IMR-90 (cell line): ENCODE measurements around the gene AHSG. TPM values are rescaled to one million over a fixed set of nuclear protein-coding genes. Genes with fewer than 3 reads are reported as not detected.

Experiments
- ATAC-seq: fragments of 200-7000 bp; cut with Tn5 transposase; 2 replicates; pipeline ENCODE4 v1.9.1; 2020; ENCODE audit warnings: low read depth, mild to moderate bottlenecking, moderate library complexity
- BruUV-seq: library from RNA; stranded (reverse); fragments of 400-500 nt; replicated peaks from 2 replicates; lab custom pipeline; 2021; lab: Mats Ljungman, UMichigan
- CTCF ChIA-PET: fragments of 300-600 bp; formaldehyde crosslinking; extraction: SDS; loops from one replicate; lab custom pipeline; 2021; ENCODE audit warnings: antibody characterized with exemption; lab: Yijun Ruan, JAX
- POLR2A ChIA-PET: fragments of 300-600 bp; sonication (Branson Sonifier 250); formaldehyde crosslinking; loops from one replicate; lab custom pipeline; 2022; ENCODE audit warnings: antibody characterized with exemption; ENCODE audit not compliant: unreplicated experiment; lab: Charles Lee
- DNase-seq: peaks from one replicate; pipeline ENCODE4 v3.0.0; 2013
- H2AFZ ChIP-seq: replicated peaks from 2 replicates; pipeline ENCODE3; 2013; ENCODE audit warnings: low read length, mild to moderate bottlenecking; ENCODE audit not compliant: poor library complexity
- H2AK5ac ChIP-seq: 2 replicates; pipeline ENCODE4 v1.6.1; 2013; ENCODE audit warnings: low read depth, low read length, inconsistent platforms
- H2AK9ac ChIP-seq: replicated peaks from 2 replicates; pipeline ENCODE3; 2013; ENCODE audit warnings: mild to moderate bottlenecking, low read depth, low read length, moderate library complexity; ENCODE audit not compliant: poor library complexity
- H2BK120ac ChIP-seq: 2 replicates; pipeline ENCODE4 v1.6.1; 2013; ENCODE audit warnings: low read depth, low read length, inconsistent platforms
- H2BK15ac ChIP-seq: 3 replicates; pipeline ENCODE4 v1.6.1; 2013; ENCODE audit warnings: low read depth, low read length, inconsistent platforms
- H2BK20ac ChIP-seq: 2 replicates; pipeline ENCODE4 v1.6.1; 2013; ENCODE audit warnings: low read depth, mild to moderate bottlenecking, inconsistent platforms, low read length, moderate library complexity
- H2BK5ac ChIP-seq: 2 replicates; pipeline ENCODE4 v1.6.1; 2013; ENCODE audit warnings: mild to moderate bottlenecking, low read depth, low read length, inconsistent platforms; ENCODE audit not compliant: poor library complexity, severe bottlenecking
- H3K14ac ChIP-seq: replicated peaks from 2 replicates; pipeline ENCODE4 v1.6.1; 2013; ENCODE audit warnings: low read depth, low read length, inconsistent platforms
- H3K18ac ChIP-seq: 2 replicates; pipeline ENCODE4 v1.6.1; 2013; ENCODE audit warnings: low read depth, low read length, control low read depth
- H3K23ac ChIP-seq: 2 replicates; pipeline ENCODE4 v1.6.1; 2013; ENCODE audit warnings: low read depth, low read length, inconsistent platforms
- H3K27ac ChIP-seq: 2 replicates; pipeline ENCODE4 v1.5.1; 2013; ENCODE audit warnings: mild to moderate bottlenecking, control low read depth, low read length; ENCODE audit not compliant: insufficient read depth
- H3K27me3 ChIP-seq: 2 replicates; pipeline ENCODE4 v1.6.1; 2013; ENCODE audit warnings: low read length; ENCODE audit not compliant: control insufficient read depth, insufficient read depth
- H3K36me3 ChIP-seq: 2 replicates; pipeline ENCODE4 v1.6.1; 2013; ENCODE audit warnings: low read length, mixed read lengths; ENCODE audit not compliant: control insufficient read depth, insufficient read depth
- H3K4ac ChIP-seq: 2 replicates; pipeline ENCODE4 v1.6.1; 2013; ENCODE audit warnings: low read depth, low read length, inconsistent platforms
- H3K4me1 ChIP-seq: 2 replicates; pipeline ENCODE4 v1.6.1; 2013; ENCODE audit warnings: low read length, mixed read lengths; ENCODE audit not compliant: control insufficient read depth, insufficient read depth
- H3K4me2 ChIP-seq: 2 replicates; pipeline ENCODE4 v1.6.1; 2013; ENCODE audit warnings: low read depth, mild to moderate bottlenecking, control low read depth, low read length, moderate library complexity
- H3K4me3 ChIP-seq: 2 replicates; pipeline ENCODE4 v1.5.1; 2013; ENCODE audit warnings: low read depth, mild to moderate bottlenecking, control low read depth, low read length, moderate library complexity; ENCODE audit not compliant: insufficient read depth
- H3K56ac ChIP-seq: 2 replicates; pipeline ENCODE4 v1.6.1; 2013; ENCODE audit warnings: low read length, inconsistent platforms; ENCODE audit not compliant: insufficient read depth; ENCODE audit errors: extremely low read depth
- H3K79me1 ChIP-seq, 2 experiments: 2 replicates each; pipeline ENCODE4 v1.6.1; 2013; ENCODE audit warnings: low read length in 2 of 2, inconsistent platforms in 1 of 2, low read depth in 1 of 2
- H3K9ac ChIP-seq: 2 replicates; pipeline ENCODE4 v1.6.1; 2013; ENCODE audit warnings: low read depth, low read length, control low read depth
- H3K9me1 ChIP-seq: 2 replicates; pipeline ENCODE4 v1.6.1; 2013; ENCODE audit warnings: low read length, inconsistent platforms; ENCODE audit not compliant: insufficient read depth
- H3K9me3 ChIP-seq: 2 replicates; pipeline ENCODE4 v1.6.1; 2013; ENCODE audit warnings: low read length; ENCODE audit not compliant: control insufficient read depth, insufficient read depth
- H4K20me1 ChIP-seq: 2 replicates; pipeline ENCODE4 v1.6.1; 2013; ENCODE audit warnings: low read length, inconsistent platforms; ENCODE audit not compliant: insufficient read depth
- H4K5ac ChIP-seq: 2 replicates; pipeline ENCODE4 v1.6.1; 2013; ENCODE audit warnings: mild to moderate bottlenecking, low read depth, low read length, control low read depth
- H4K8ac ChIP-seq, 2 experiments: 2 replicates each; pipeline ENCODE4 v1.6.1; 2013; ENCODE audit warnings: low read depth in 2 of 2, low read length in 2 of 2, control low read depth in 1 of 2, inconsistent platforms in 1 of 2
- H4K91ac ChIP-seq: 2 replicates; pipeline ENCODE4 v1.6.1; 2013; ENCODE audit warnings: low read depth, low read length, inconsistent platforms; ENCODE audit not compliant: insufficient read depth
- MAFK ChIP-seq: IDR thresholded peaks from 2 replicates; pipeline ENCODE4 v1.6.1; 2012; ENCODE audit warnings: low read depth, low read length, improper control_type of control experiment
- MAZ ChIP-seq: IDR thresholded peaks from 2 replicates; pipeline ENCODE4 v1.6.1; 2012; ENCODE audit warnings: low read depth, mild to moderate bottlenecking, low read length, improper control_type of control experiment, moderate library complexity, borderline replicate concordance
- SMC3 ChIP-seq: fragments of 150-350 bp; IDR thresholded peaks from 2 replicates; pipeline ENCODE4 v1.6.1; 2016; ENCODE audit warnings: low read depth, mild to moderate bottlenecking, antibody characterized with exemption, low read length, moderate library complexity
- WGBS, 2 experiments: methylation state at CpG; one replicate each; pipeline versions ENCODE4 v1.1.5 to v1.1.7; 2013; ENCODE audit warnings: missing lambda C conversion rate in 2 of 2; ENCODE audit not compliant: insufficient read length in 1 of 2; ENCODE audit errors: extremely low coverage in 2 of 2; 5-methylcytosine and 5-hydroxymethylcytosine counted together
- dilution Hi-C: fragments of 300-500 bp; cut with HindIII; formaldehyde crosslinking; loops from one replicate; pipeline ENCODE4 v1.14.3; 2018; ENCODE audit warnings: low sequenced_read_pairs; ENCODE audit not compliant: unreplicated experiment
- in situ Hi-C: fragments of 300-500 bp; cut with MboI; formaldehyde crosslinking; loops from 3 replicates; pipeline ENCODE4 v1.14.3; 2019; ENCODE audit warnings: low sequenced_read_pairs, inconsistent platforms, mixed read lengths
- intact Hi-C: fragments of 100-400 bp; cut with micrococcal nuclease; formaldehyde crosslinking; loops from 2 replicates; pipeline ENCODE4 v1.10.0; 2022
- polyA plus RNA-seq, 3 experiments: library from polyadenylated mRNA; depleted of rRNA; stranded (reverse); fragments of >200 nt; gene quantifications; 2 replicates each; pipeline ENCODE4 v1.2.3, GENCODE V29; 2012; ENCODE audit warnings: low replicate concordance in 1 of 3
- total RNA-seq: library from RNA; depleted of rRNA; stranded (reverse); fragments of >200 nt; gene quantifications from 2 replicates; pipeline ENCODE4 v1.2.3, GENCODE V29; 2012

AHSG gene
- total and polyA plus RNA-seq, 2 of the 4 experiments (the other 2 are of a cell fraction): not detected

DNA sequence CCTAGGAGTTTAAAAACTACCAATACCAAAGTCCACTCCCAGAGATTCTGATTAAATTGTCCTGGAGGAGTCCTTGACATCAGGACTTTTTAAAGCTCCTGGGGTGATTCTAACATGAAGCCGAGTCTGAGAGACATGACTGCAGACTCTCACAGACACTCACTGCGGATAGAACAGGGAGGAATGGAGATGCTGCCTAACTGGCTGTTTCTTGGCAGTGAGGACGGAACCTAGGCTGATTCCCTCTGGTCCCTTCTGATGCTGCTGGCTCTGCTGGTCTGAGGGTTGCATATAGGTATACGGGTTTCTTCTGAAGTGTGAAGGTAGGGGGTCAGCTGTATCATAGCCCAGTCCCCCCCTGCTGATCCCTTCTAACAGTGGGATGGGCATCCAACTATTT lies 51.6 kb downstream of the AHSG start:
- DNase-seq: no peak
- H3K9ac ChIP-seq: no peak overlapping the region
- H3K27me3 ChIP-seq: peaks cover 18% of the 10 kb centered on the region
- no TSS peak for BruUV-seq
- no peak overlapping the region for H3K4ac ChIP-seq
- intact Hi-C loops (no loop called here), dilution Hi-C loops (no loop called here), in situ Hi-C loops (no loop called here)
- H3K4me1 ChIP-seq: no peaks in the 10 kb centered on the region
- H2AFZ ChIP-seq: no peak overlapping the region
- no peak overlapping the region for H2BK20ac ChIP-seq
- H3K14ac ChIP-seq: no peak overlapping the region
- no peaks in the 10 kb centered on the region for H3K79me1 ChIP-seq
- no peak overlapping the region for H2BK5ac ChIP-seq
- no peak for ATAC-seq
- H4K8ac ChIP-seq: no peak overlapping the region
- no peak overlapping the region for H2BK15ac ChIP-seq
- no CpG with 5 or more reads among the region's 4 CpGs for WGBS, 2 experiments
- no peak for TF ChIP-seq SMC3
- TF ChIP-seq MAZ: no peak
- TF ChIP-seq MAFK: no peak
- no peak overlapping the region for H2BK120ac ChIP-seq
- no peak overlapping the region for H3K27ac ChIP-seq
- H4K20me1 ChIP-seq: no peaks in the 10 kb centered on the region
- no peak overlapping the region for H2AK5ac ChIP-seq
- H3K9me1 ChIP-seq: no peaks in the 10 kb centered on the region
- H3K36me3 ChIP-seq: no peaks in the 10 kb centered on the region
- no peak overlapping the region for H3K4me2 ChIP-seq
- CTCF ChIA-PET: no interaction called here
- H4K5ac ChIP-seq: no peak overlapping the region
- H2AK9ac ChIP-seq: no peak overlapping the region
- no peak overlapping the region for H3K56ac ChIP-seq
- no peak overlapping the region for H3K23ac ChIP-seq
- POLR2A ChIA-PET: no interaction called here
- H3K18ac ChIP-seq: no peak overlapping the region
- no peak overlapping the region for H3K4me3 ChIP-seq
- no peaks in the 10 kb centered on the region for H3K9me3 ChIP-seq
- H4K91ac ChIP-seq: no peak overlapping the region
